ENCODE data around the gene IQCE. TPM values are rescaled to one million over a fixed set of nuclear protein-coding genes. Genes with fewer than 3 reads are reported as not detected.
"Not testable (repeated sequence)": the region's sequence is repeated elsewhere in the genome, so short reads cannot be mapped to it uniquely, and the experiment has no call there.

Gene IQCE
- total RNA-seq, 1 donor, result 4.6 TPM

- DNase-seq (ENCODE audit: low read depth in 2 of 3, low spot score in 2 of 3), result no peak
These were observed 39.5 kb downstream of the IQCE start for GRCh38 chr7:2598154-2598823.

- DNase-seq (ENCODE audit: low read depth in 2 of 3, low spot score in 2 of 3), result no peak
These were observed 42.3 kb downstream of the IQCE start for GRCh38 chr7:2601065-2601464.

GRCh38 chr7:2601907-2602306 is 43.1 kb downstream of the IQCE start:
- no peak for DNase-seq (ENCODE audit: low read depth in 2 of 3, low spot score in 2 of 3)

GRCh38 chr7:2602406-2603043 is 43.7 kb downstream of the IQCE start:
- DNase-seq (ENCODE audit: low read depth in 2 of 3, low spot score in 2 of 3), result peak in 1 of 3 donors; percentile 53

- no peak for DNase-seq (ENCODE audit: low read depth in 2 of 3, low spot score in 2 of 3)
These were observed 44.5 kb downstream of the IQCE start for GRCh38 chr7:2603044-2603965.

- DNase-seq (ENCODE audit: low read depth in 2 of 3, low spot score in 2 of 3), result no peak
These were observed 45.9 kb downstream of the IQCE start for GRCh38 chr7:2604608-2605174.

- DNase-seq (ENCODE audit: low read depth in 2 of 3, low spot score in 2 of 3), result no peak
These were observed 47.1 kb downstream of the IQCE start for GRCh38 chr7:2605608-2606538.

- no peak for DNase-seq (ENCODE audit: low read depth in 2 of 3, low spot score in 2 of 3)
These were observed 47.8 kb downstream of the IQCE start for GRCh38 chr7:2606539-2606936.

- DNase-seq (ENCODE audit: low read depth in 2 of 3, low spot score in 2 of 3), result no peak
These were observed 48.5 kb downstream of the IQCE start for GRCh38 chr7:2607122-2607922.

- no peak for DNase-seq (ENCODE audit: low read depth in 2 of 3, low spot score in 2 of 3)
These were observed 49.4 kb downstream of the IQCE start for GRCh38 chr7:2607923-2608904.

GRCh38 chr7:2608921-2609411 is 50.2 kb downstream of the IQCE start:
- DNase-seq (ENCODE audit: low read depth in 2 of 3, low spot score in 2 of 3), result peak in 2 of 3 donors; percentile 88 to 95

GRCh38 chr7:2609646-2610045 is 50.9 kb downstream of the IQCE start:
- DNase-seq (ENCODE audit: low read depth in 2 of 3, low spot score in 2 of 3), result not testable (repeated sequence)

GRCh38 chr7:2610466-2610865 is 51.7 kb downstream of the IQCE start:
- DNase-seq (ENCODE audit: low read depth in 2 of 3, low spot score in 2 of 3), result no peak

GRCh38 chr7:2610898-2611297 is 52.1 kb downstream of the IQCE start:
- no peak for DNase-seq (ENCODE audit: low read depth in 2 of 3, low spot score in 2 of 3)

GRCh38 chr7:2611401-2611800 is 52.6 kb downstream of the IQCE start:
- peak in 1 of 3 donors; percentile 19 for DNase-seq (ENCODE audit: low read depth in 2 of 3, low spot score in 2 of 3)

GRCh38 chr7:2611922-2612321 is 53.1 kb downstream of the IQCE start:
- DNase-seq (ENCODE audit: low read depth in 2 of 3, low spot score in 2 of 3), result no peak

- DNase-seq (ENCODE audit: low read depth in 2 of 3, low spot score in 2 of 3), result no peak
These were observed 53.8 kb downstream of the IQCE start for GRCh38 chr7:2612445-2613097.

Measured in hematopoietic multipotent progenitor cell (in vitro differentiated cells).